GM12878 (cell line): ENCODE measurements around the gene CLEC16A. TPM values are rescaled to one million over a fixed set of nuclear protein-coding genes. Genes with fewer than 3 reads are reported as not detected.
A peak's percentile ranks its signal among the peaks of the same experiment; 100 is the strongest.

Experiments used
- BCL11A ChIP-seq: IDR thresholded peaks from 2 replicates; pipeline ENCODE4 v1.6.1; 2011; ENCODE audit warnings: low read depth, low read length
- CTCF ChIP-seq, 3 experiments: IDR thresholded peaks in 2 of 3; conservative IDR thresholded peaks in 1 of 3; 2 replicates each; pipeline ENCODE4 v1.5.1; 2011; ENCODE audit warnings: low read depth in 3 of 3, low read length in 3 of 3, mild to moderate bottlenecking in 3 of 3, control low read depth in 2 of 3, moderate library complexity in 2 of 3, inconsistent platforms in 1 of 3, mixed read lengths in 1 of 3; ENCODE audit not compliant: control insufficient read depth in 2 of 3, insufficient read depth in 1 of 3; ENCODE audit errors: extremely low read depth in 1 of 3
- E2F4 ChIP-seq: IDR thresholded peaks from 2 replicates; pipeline ENCODE4 v1.6.1; 2012; ENCODE audit warnings: low read depth, low read length, improper control_type of control experiment
- ELK1 ChIP-seq: IDR thresholded peaks from 2 replicates; pipeline ENCODE4 v1.6.1; 2012; ENCODE audit warnings: low read depth, low read length, improper control_type of control experiment
- IRF5 ChIP-seq: fragments of 450-650 bp; IDR thresholded peaks from 2 replicates; pipeline ENCODE4 v1.6.1; 2017; ENCODE audit warnings: borderline replicate concordance
- MTA3 ChIP-seq: IDR thresholded peaks from 2 replicates; pipeline ENCODE4 v1.6.1; 2012; ENCODE audit warnings: low read length, inconsistent platforms, borderline replicate concordance
- NFIC ChIP-seq: IDR thresholded peaks from 2 replicates; pipeline ENCODE4 v1.6.1; 2012; ENCODE audit warnings: low read depth, mild to moderate bottlenecking, inconsistent platforms, low read length, moderate library complexity
- PAX8 ChIP-seq: fragments of 450-650 bp; IDR thresholded peaks from 2 replicates; pipeline ENCODE4 v1.6.1; 2017; ENCODE audit warnings: mild to moderate bottlenecking, moderate library complexity
- POU2F2 ChIP-seq: IDR thresholded peaks from 3 replicates; pipeline ENCODE4 v1.6.1; 2011; ENCODE audit warnings: low read depth, mild to moderate bottlenecking, low read length, borderline replicate concordance
- SIX5 ChIP-seq: IDR thresholded peaks from 2 replicates; pipeline ENCODE4 v1.6.1; 2011; ENCODE audit warnings: mild to moderate bottlenecking, low read depth, low read length, moderate library complexity; ENCODE audit not compliant: severe bottlenecking
- SKIL ChIP-seq: fragments of 450-650 bp; IDR thresholded peaks from 2 replicates; pipeline ENCODE4 v1.6.1; 2017; ENCODE audit warnings: mild to moderate bottlenecking, low read depth, inconsistent platforms; ENCODE audit not compliant: poor library complexity, severe bottlenecking
- USF2 ChIP-seq: IDR thresholded peaks from 2 replicates; pipeline ENCODE4 v1.6.1; 2011; ENCODE audit warnings: low read depth, low read length, improper control_type of control experiment, borderline replicate concordance
- ZBED1 ChIP-seq: IDR thresholded peaks from 2 replicates; pipeline ENCODE4 v1.6.1; 2016; ENCODE audit warnings: borderline replicate concordance
- ZNF207 ChIP-seq: fragments of 450-650 bp; IDR thresholded peaks from 2 replicates; pipeline ENCODE4 v1.6.1; 2014; ENCODE audit warnings: antibody characterized with exemption, mild to moderate bottlenecking, borderline replicate concordance
- ZNF217 ChIP-seq: fragments of 450-650 bp; IDR thresholded peaks from 2 replicates; pipeline ENCODE4 v1.6.1; 2017; ENCODE audit warnings: antibody characterized with exemption, mild to moderate bottlenecking
- ZNF687 ChIP-seq: fragments of 450-650 bp; IDR thresholded peaks from 2 replicates; pipeline ENCODE4 v1.6.1; 2017; ENCODE audit warnings: mild to moderate bottlenecking, moderate library complexity
- polyA plus RNA-seq, 11 experiments: library from polyadenylated mRNA; depleted of rRNA in 4 of 11; unstranded in 6 of 11; stranded (reverse) in 5 of 11; fragments of >200 nt; fragmentation: Nextera tagmentation in 4 of 11; fragmentation: Illumina TruSeq in 1 of 11; extraction: Ambion mirVana in 4 of 11; extraction: Trizol in 1 of 11; gene quantifications; 1 replicate in 1 of 11; 2 replicates in 10 of 11; pipeline versions ENCODE4 v1.2.1 to v1.2.3, GENCODE V29; 2011 to 2016; ENCODE audit warnings: inconsistent platforms in 2 of 11, missing spikeins in 2 of 11, low read depth in 1 of 11
- total RNA-seq, 4 experiments: library from RNA; depleted of rRNA in 3 of 4; stranded (reverse); fragments of >200 nt in 3 of 4; fragmentation: Illumina TruSeq in 1 of 4; extraction: Trizol in 1 of 4; gene quantifications; 2 replicates each; pipeline versions ENCODE4 v1.2.1 to v1.2.3, GENCODE V29; 2013 to 2021

Gene CLEC16A
- total and polyA plus RNA-seq, 10 of the 15 experiments (the other 5 are each of a cell fraction or from before 2014, with no cell fraction given), result 1.5 to 28.8 (median 19.2) TPM

- TF ChIP-seq ZBED1 (no peak), NFIC (no peak), IRF5 (no peak), BCL11A (peak; percentile 97), E2F4 (no peak), USF2 (no peak), PAX8 (no peak), POU2F2 (peak; percentile 93; the same call in 2 of the 3 replicates), CTCF (IDR thresholded peaks at IDR 0.05 in 2 of 3, conservative IDR thresholded peaks at IDR 0.05 in 1 of 3; ENCODE audit: control insufficient read depth in 2 of 3, extremely low read depth in 1 of 3, insufficient read depth in 1 of 3, low read depth in 3 of 3, low read length in 3 of 3) (no peak), ZNF207 (no peak; the same call in 1 of the 2 replicates), SIX5 (no peak), SKIL (peak; percentile 13), ZNF217 (no peak), ZNF687 (no peak; the same call in 1 of the 2 replicates), MTA3 (no peak), ELK1 (no peak)
Measured at GRCh38 chr16:10964891-10965326, 20.5 kb downstream of the CLEC16A start (continued).
